Neural cell (in vitro differentiated cells): Measurements from ENCODE around the gene STMN3.

Experiments used
- EP300 ChIP-seq: fragments of 450-650 bp; conservative IDR thresholded peaks from 2 replicates; pipeline ENCODE4 v1.6.1; 2014; ENCODE audit warnings: antibody characterized with exemption, mild to moderate bottlenecking, moderate library complexity; ENCODE audit not compliant: poor library complexity, severe bottlenecking
- MXI1 ChIP-seq: fragments of 450-650 bp; conservative IDR thresholded peaks from 2 replicates; pipeline ENCODE4 v1.6.1; 2014; ENCODE audit warnings: antibody characterized with exemption, mild to moderate bottlenecking; ENCODE audit not compliant: poor library complexity, severe bottlenecking
- POLR2AphosphoS5 ChIP-seq: IDR thresholded peaks from 2 replicates; pipeline ENCODE4 v1.6.1; 2012
- RAD21 ChIP-seq: fragments of 450-650 bp; conservative IDR thresholded peaks from 2 replicates; pipeline ENCODE4 v1.6.1; 2014; ENCODE audit warnings: antibody characterized with exemption, mild to moderate bottlenecking, moderate library complexity
- TAF1 ChIP-seq: IDR thresholded peaks from 2 replicates; pipeline ENCODE4 v1.6.1; 2012; ENCODE audit warnings: low read depth
- TF ChIP-seq, protein P1 (sequence below): fragments of 450-650 bp; IDR thresholded peaks from 2 replicates; pipeline ENCODE4 v1.5.1; 2014; ENCODE audit warnings: antibody characterized with exemption, mild to moderate bottlenecking, moderate library complexity; ENCODE audit not compliant: poor library complexity, severe bottlenecking

- TF ChIP-seq RAD21 (no peak), MXI1 (no peak), EP300 (no peak), POLR2AphosphoS5 (no peak), TAF1 (no peak)
- TF ChIP-seq, protein P1, sequence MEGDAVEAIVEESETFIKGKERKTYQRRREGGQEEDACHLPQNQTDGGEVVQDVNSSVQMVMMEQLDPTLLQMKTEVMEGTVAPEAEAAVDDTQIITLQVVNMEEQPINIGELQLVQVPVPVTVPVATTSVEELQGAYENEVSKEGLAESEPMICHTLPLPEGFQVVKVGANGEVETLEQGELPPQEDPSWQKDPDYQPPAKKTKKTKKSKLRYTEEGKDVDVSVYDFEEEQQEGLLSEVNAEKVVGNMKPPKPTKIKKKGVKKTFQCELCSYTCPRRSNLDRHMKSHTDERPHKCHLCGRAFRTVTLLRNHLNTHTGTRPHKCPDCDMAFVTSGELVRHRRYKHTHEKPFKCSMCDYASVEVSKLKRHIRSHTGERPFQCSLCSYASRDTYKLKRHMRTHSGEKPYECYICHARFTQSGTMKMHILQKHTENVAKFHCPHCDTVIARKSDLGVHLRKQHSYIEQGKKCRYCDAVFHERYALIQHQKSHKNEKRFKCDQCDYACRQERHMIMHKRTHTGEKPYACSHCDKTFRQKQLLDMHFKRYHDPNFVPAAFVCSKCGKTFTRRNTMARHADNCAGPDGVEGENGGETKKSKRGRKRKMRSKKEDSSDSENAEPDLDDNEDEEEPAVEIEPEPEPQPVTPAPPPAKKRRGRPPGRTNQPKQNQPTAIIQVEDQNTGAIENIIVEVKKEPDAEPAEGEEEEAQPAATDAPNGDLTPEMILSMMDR: no peak
These were observed 60.6 kb downstream of the STMN3 start for GRCh38 chr20:63592661-63593060.
